OCI-LY3 (cell line): Measurements from ENCODE around the gene ROCK2.

Experiments used
- EZH2phosphoT487 ChIP-seq: fragments of 200-600 bp; shearing (Covaris generic); IDR thresholded peaks from 2 replicates; pipeline ENCODE4 v1.6.1; 2018; ENCODE audit warnings: antibody characterized with exemption, mixed run types, low read depth
- TF ChIP-seq, protein P1 (sequence below): fragments of 200-600, 300-600 bp; sonication (generic); IDR thresholded peaks from 2 replicates; pipeline ENCODE4 v1.5.1; 2014; ENCODE audit warnings: antibody characterized with exemption, low read length, low read depth

DNA sequence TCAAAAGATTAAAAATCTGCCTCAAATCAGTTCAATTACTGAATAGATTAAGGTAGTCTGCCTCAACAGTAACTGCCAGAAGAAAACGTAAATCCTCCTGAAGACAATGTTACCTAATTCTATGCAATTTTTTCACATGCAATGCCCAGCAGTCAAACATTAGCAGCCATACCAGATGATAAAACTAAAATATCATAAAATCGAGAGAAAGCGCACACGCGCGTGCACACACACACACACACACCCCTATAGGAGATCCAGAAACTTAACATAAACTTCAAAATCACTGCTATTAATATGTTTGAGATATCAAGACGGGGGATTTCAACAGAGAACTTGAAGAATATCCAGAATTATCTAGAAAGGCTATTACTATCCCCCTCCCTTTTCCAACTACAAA is 32.9 kb downstream of the ROCK2 start:
- no peak for TF ChIP-seq EZH2phosphoT487
- TF ChIP-seq, protein P1, sequence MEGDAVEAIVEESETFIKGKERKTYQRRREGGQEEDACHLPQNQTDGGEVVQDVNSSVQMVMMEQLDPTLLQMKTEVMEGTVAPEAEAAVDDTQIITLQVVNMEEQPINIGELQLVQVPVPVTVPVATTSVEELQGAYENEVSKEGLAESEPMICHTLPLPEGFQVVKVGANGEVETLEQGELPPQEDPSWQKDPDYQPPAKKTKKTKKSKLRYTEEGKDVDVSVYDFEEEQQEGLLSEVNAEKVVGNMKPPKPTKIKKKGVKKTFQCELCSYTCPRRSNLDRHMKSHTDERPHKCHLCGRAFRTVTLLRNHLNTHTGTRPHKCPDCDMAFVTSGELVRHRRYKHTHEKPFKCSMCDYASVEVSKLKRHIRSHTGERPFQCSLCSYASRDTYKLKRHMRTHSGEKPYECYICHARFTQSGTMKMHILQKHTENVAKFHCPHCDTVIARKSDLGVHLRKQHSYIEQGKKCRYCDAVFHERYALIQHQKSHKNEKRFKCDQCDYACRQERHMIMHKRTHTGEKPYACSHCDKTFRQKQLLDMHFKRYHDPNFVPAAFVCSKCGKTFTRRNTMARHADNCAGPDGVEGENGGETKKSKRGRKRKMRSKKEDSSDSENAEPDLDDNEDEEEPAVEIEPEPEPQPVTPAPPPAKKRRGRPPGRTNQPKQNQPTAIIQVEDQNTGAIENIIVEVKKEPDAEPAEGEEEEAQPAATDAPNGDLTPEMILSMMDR = no peak
